ENCODE data around the gene CCND2. TPM values are rescaled to one million over a fixed set of nuclear protein-coding genes. Genes with fewer than 3 reads are reported as not detected.

The CCND2 gene
- total and polyA plus RNA-seq, 2 of the 4 experiments (the other 2 are of a cell fraction) = 1.1 to 2.3 TPM

- in situ Hi-C loops (cut with MboI; ENCODE audit: low sequenced_read_pairs) (no loop called here), dilution Hi-C loops (cut with HindIII; ENCODE audit: low sequenced_read_pairs, unreplicated experiment) (no loop called here), intact Hi-C loops (cut with micrococcal nuclease) (no loop called here)
- Histone ChIP-seq H3K27me3 (ENCODE audit: control insufficient read depth, insufficient read depth, low read length) (no peaks in the 10 kb centered on the region; the same call in 1 of the 2 replicates), H3K56ac (ENCODE audit: extremely low read depth, insufficient read depth, low read length) (no peak overlapping the region), H2AK5ac (ENCODE audit: low read depth, low read length) (no peak overlapping the region), H2AK9ac (replicated peaks; ENCODE audit: low read depth, low read length, poor library complexity) (no peak overlapping the region), H3K9me1 (ENCODE audit: insufficient read depth, low read length) (no peaks in the 10 kb centered on the region), H2BK5ac (ENCODE audit: low read depth, low read length, poor library complexity, severe bottlenecking) (no peak overlapping the region), H3K27ac (ENCODE audit: insufficient read depth, low read length) (no peak overlapping the region), H3K4me2 (ENCODE audit: low read depth, low read length) (no peak overlapping the region), H2AFZ (replicated peaks; ENCODE audit: low read length, poor library complexity) (no peak overlapping the region), H4K20me1 (ENCODE audit: insufficient read depth, low read length) (no peaks in the 10 kb centered on the region), H2BK20ac (ENCODE audit: low read depth, low read length) (no peak overlapping the region), H3K9me3 (ENCODE audit: control insufficient read depth, insufficient read depth, low read length) (no peaks in the 10 kb centered on the region), H3K4me3 (ENCODE audit: insufficient read depth, low read depth, low read length) (no peak overlapping the region), H2BK120ac (ENCODE audit: low read depth, low read length) (no peak overlapping the region), H3K36me3 (ENCODE audit: control insufficient read depth, insufficient read depth, low read length) (no peaks in the 10 kb centered on the region; the same call in 1 of the 2 replicates), H3K18ac (ENCODE audit: low read depth, low read length) (no peak overlapping the region), H4K5ac (ENCODE audit: low read depth, low read length) (no peak overlapping the region), H3K79me1 (ENCODE audit: low read depth in 1 of 2, low read length in 2 of 2) (no peaks in the 10 kb centered on the region), H3K4me1 (ENCODE audit: control insufficient read depth, insufficient read depth, low read length) (no peaks in the 10 kb centered on the region), H3K9ac (ENCODE audit: low read depth, low read length) (no peak overlapping the region), H3K4ac (ENCODE audit: low read depth, low read length) (no peak overlapping the region), H2BK15ac (ENCODE audit: low read depth, low read length) (no peak overlapping the region), H4K91ac (ENCODE audit: insufficient read depth, low read depth, low read length) (no peak overlapping the region), H4K8ac (ENCODE audit: low read depth in 2 of 2, low read length in 2 of 2) (no peak overlapping the region), H3K23ac (ENCODE audit: low read depth, low read length) (no peak overlapping the region), H3K14ac (replicated peaks; ENCODE audit: low read depth, low read length) (no peak overlapping the region)
- DNase-seq (no peak), ATAC-seq (ENCODE audit: low read depth) (no peak)
- no CpG with 5 or more reads among the region's 12 CpGs for WGBS, 2 experiments (ENCODE audit: extremely low coverage in 2 of 2, insufficient read length in 1 of 2)
- POLR2A ChIA-PET (ENCODE audit: unreplicated experiment) = no interaction called here
- no peak for TF ChIP-seq NFE2L2 (IDR thresholded peaks at IDR 0.05; ENCODE audit: low read depth, low read length)
- no TSS peak for BruUV-seq (replicated peaks)
- CTCF ChIA-PET = interaction anchor here (1.0 kb wide), 1 partner anchor 402 kb away, joined by 3 read pairs; no protein-coding TSS in a partner anchor
These were observed 10.1 kb downstream of the CCND2 start for GRCh38 chr12:4283512-4284255.

All from IMR-90 (cell line).